HFFc6 (cell line): ENCODE measurements around the gene SRRT. TPM values are rescaled to one million over a fixed set of nuclear protein-coding genes. Genes with fewer than 3 reads are reported as not detected.
"Not testable (repeated sequence)": the region's sequence is repeated elsewhere in the genome, so short reads cannot be mapped to it uniquely, and the experiment has no call there.

Experiments used
- DNase-seq: peaks from one replicate; pipeline ENCODE4 v3.0.0-alpha.2; 2018
- H3K27ac Mint-ChIP-seq: 2 replicates; pipeline ENCODE4 v1.8.0; 2020; ENCODE audit warnings: mild to moderate bottlenecking, mixed read lengths
- H3K27me3 Mint-ChIP-seq: 2 replicates; pipeline ENCODE4 v1.8.0; 2021; ENCODE audit warnings: mild to moderate bottlenecking, moderate library complexity, mixed read lengths; ENCODE audit not compliant: insufficient read depth
- H3K36me3 Mint-ChIP-seq: 2 replicates; pipeline ENCODE4 v1.8.0; 2021; ENCODE audit warnings: low read depth, mixed read lengths
- H3K4me1 Mint-ChIP-seq: 2 replicates; pipeline ENCODE4 v1.8.0; 2020; ENCODE audit warnings: low read depth, mixed read lengths
- H3K4me3 Mint-ChIP-seq: 2 replicates; pipeline ENCODE4 v1.8.0; 2020; ENCODE audit warnings: mild to moderate bottlenecking, moderate library complexity, mixed read lengths
- H3K9me3 Mint-ChIP-seq: 2 replicates; pipeline ENCODE4 v1.8.0; 2020; ENCODE audit warnings: mild to moderate bottlenecking, mixed read lengths
- total RNA-seq, 6 experiments: library from RNA; stranded (reverse); fragmentation: NEBNext Ultra II Directional; extraction: Animal tissue kit (Norgen Biotek cat#: 25700); gene quantifications; 2 replicates in 1 of 6; 3 replicates in 5 of 6; pipeline ENCODE4 v1.2.3, GENCODE V29; 2021
- TF ChIP-seq, protein P1 (sequence below): fragments of 200-600 bp; sonication (generic); IDR thresholded peaks from 2 replicates; pipeline ENCODE4 v1.5.0; 2021; ENCODE audit warnings: antibody characterized with exemption, mild to moderate bottlenecking

Gene SRRT
- total RNA-seq, 6 experiments from 2014 or later: 111 to 154 (median 133) TPM

DNA sequence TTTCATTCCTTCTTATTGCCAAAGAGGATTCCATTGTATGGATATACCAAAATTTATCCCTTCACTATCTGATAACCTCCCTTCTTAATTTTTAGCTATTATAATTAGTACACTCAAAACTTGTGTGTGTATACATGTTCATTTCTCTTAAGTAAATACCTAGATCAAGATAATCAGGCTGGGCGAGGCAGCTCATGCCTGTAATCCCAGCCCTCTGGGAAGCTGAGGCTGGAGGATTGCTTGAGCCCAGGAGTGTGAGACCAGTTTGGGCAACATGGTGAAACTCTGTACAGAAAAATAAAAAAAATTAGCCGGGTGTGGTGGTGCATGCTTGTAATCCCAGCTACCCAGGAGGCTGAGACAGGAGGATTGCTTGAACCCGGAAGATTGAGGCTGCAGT is 36.6 kb downstream of the SRRT start:
- TF ChIP-seq, protein P1, sequence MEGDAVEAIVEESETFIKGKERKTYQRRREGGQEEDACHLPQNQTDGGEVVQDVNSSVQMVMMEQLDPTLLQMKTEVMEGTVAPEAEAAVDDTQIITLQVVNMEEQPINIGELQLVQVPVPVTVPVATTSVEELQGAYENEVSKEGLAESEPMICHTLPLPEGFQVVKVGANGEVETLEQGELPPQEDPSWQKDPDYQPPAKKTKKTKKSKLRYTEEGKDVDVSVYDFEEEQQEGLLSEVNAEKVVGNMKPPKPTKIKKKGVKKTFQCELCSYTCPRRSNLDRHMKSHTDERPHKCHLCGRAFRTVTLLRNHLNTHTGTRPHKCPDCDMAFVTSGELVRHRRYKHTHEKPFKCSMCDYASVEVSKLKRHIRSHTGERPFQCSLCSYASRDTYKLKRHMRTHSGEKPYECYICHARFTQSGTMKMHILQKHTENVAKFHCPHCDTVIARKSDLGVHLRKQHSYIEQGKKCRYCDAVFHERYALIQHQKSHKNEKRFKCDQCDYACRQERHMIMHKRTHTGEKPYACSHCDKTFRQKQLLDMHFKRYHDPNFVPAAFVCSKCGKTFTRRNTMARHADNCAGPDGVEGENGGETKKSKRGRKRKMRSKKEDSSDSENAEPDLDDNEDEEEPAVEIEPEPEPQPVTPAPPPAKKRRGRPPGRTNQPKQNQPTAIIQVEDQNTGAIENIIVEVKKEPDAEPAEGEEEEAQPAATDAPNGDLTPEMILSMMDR: no peak
- peaks cover 6% of the 10 kb centered on the region for H3K36me3 Mint-ChIP-seq
- DNase-seq: no peak
- peaks cover 8% of the 10 kb centered on the region; the same call in 1 of the 2 replicates for H3K9me3 Mint-ChIP-seq
- H3K27me3 Mint-ChIP-seq: peaks cover 20% of the 10 kb centered on the region
- no peak overlapping the region for H3K4me3 Mint-ChIP-seq
- H3K27ac Mint-ChIP-seq: no peak overlapping the region
- peaks cover 3% of the 10 kb centered on the region; the same call in 1 of the 2 replicates for H3K4me1 Mint-ChIP-seq

DNA sequence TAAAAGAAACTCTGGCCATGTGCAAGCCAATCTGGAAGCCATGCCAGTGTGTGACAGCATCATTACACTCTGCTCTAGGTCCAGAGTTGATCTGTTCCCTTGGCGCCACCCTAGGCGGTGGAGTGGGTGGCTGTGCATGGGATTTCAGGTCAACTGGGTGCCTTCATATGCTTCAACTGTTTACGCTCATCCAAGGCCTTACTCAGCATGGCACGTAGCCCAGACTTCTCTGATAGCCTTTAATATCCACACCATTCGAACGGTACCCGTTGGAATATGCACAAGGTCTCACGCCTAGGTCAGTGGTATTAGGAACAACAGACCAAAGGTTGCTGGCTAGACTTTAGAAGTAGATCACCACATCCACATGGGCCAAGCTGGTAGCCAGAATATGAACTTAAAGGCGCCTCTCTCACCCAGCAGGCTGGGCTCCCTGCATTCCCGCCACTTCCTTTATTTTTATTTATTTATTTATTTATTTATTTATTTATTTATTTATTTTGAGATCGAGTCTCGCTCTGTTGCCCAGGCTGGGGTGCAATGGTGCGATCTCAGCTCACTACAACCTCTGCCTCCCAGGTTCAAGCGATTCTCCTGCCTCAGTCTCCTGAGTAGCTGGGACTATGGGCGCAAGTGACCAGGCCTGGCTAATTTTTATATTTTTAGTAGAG is 39.4 kb downstream of the SRRT start:
- H3K9me3 Mint-ChIP-seq: no peaks in the 10 kb centered on the region
- H3K4me1 Mint-ChIP-seq: peaks cover 6% of the 10 kb centered on the region; the same call in 1 of the 2 replicates
- H3K36me3 Mint-ChIP-seq: no peaks in the 10 kb centered on the region
- peaks cover 14% of the 10 kb centered on the region; the same call in 1 of the 2 replicates for H3K27me3 Mint-ChIP-seq
- TF ChIP-seq, protein P1: no peak
- H3K27ac Mint-ChIP-seq: no peak overlapping the region
- no peak for DNase-seq
- H3K4me3 Mint-ChIP-seq: no peak overlapping the region

DNA sequence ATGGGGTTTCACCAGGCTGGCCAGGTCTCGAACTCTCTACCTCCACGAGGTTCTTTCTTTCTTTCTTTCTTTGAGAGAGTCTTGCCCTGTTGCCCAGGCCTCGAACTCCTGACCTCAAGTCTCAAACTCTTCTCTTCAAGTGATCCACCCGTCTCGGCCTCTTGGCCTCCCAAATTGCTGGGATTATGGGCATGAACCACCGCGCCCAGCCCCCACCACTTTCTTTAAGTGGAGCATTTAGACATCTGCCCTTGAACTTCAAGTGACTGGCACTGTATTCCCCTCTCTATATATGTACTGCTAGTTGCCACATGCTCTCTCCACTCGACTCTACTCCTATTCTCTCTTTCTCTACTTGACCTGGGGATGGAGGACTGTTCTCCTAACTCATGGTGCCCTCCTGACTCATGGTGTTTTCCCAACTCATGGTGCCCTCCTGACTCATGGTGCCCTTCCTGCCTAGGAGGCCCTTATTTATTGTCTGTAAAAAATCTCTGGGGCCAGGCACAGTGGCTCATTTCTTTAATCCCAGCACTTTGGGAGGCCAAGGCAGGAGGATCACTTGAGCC is 40.1 kb downstream of the SRRT start:
- no peak for DNase-seq
- TF ChIP-seq, protein P1: no peak
- H3K9me3 Mint-ChIP-seq: no peaks in the 10 kb centered on the region
- H3K36me3 Mint-ChIP-seq: no peaks in the 10 kb centered on the region
- H3K27me3 Mint-ChIP-seq: peaks cover 17% of the 10 kb centered on the region
- no peak overlapping the region for H3K4me3 Mint-ChIP-seq
- H3K27ac Mint-ChIP-seq: no peak overlapping the region
- peaks cover 6% of the 10 kb centered on the region; the same call in 1 of the 2 replicates for H3K4me1 Mint-ChIP-seq

DNA sequence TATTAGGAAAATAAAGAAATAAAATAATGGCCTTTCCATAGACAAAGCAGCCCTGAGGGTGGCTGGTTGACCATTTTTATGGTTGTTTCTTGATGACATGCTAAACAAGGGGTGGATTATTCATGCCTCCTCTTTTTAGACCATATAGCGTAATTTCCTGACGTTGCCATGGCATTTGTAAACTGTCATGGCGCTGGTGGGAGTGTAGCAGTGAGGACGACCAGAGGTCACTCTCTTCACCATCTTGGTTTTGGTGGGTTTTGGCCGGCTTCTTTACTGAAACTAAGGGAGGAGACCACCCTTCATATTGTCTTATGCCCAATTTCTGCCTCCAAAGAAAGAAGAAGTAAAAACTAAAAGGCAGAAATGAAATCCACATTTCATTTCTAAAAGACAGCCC is 44.4 kb downstream of the SRRT start:
- H3K4me1 Mint-ChIP-seq, H3K36me3 Mint-ChIP-seq, H3K9me3 Mint-ChIP-seq, H3K4me3 Mint-ChIP-seq, DNase-seq, H3K27ac Mint-ChIP-seq: not testable (repeated sequence)
- H3K27me3 Mint-ChIP-seq: peaks cover 18% of the 10 kb centered on the region

DNA sequence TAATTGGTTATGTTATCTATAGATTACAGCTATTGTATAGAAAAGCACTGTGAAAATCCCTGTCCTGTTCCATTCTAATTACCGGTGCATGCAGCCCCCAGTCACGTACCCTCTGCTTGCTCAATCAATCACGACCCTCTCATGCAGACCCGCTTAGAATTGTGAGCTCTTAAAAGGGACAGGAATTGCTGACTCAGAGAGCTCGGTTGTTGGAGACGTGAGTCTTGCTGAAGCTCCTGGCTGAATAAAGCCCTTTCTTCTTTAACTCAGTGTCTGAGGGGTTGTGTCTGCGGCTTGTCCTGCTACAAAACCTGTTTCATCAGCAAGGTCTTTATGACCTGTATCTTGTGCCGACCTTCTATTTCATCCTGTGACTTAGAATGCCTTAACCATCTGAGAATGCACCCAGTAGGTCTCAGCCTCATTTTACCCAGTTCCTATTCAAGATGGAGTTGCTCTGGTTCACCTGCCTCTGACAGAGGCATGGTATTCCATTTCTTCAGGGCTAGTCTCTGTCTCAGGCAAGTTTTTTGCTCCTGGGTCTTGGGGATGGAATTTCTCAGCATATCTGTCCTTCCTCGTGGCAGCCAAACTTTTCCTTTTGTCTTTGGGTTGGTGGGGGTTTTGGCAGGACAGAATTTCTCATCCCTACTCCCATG is 45.0 kb downstream of the SRRT start:
- peaks cover 18% of the 10 kb centered on the region for H3K27me3 Mint-ChIP-seq
- not testable (repeated sequence) for H3K4me1 Mint-ChIP-seq, DNase-seq, H3K9me3 Mint-ChIP-seq, H3K4me3 Mint-ChIP-seq, H3K36me3 Mint-ChIP-seq, H3K27ac Mint-ChIP-seq

DNA sequence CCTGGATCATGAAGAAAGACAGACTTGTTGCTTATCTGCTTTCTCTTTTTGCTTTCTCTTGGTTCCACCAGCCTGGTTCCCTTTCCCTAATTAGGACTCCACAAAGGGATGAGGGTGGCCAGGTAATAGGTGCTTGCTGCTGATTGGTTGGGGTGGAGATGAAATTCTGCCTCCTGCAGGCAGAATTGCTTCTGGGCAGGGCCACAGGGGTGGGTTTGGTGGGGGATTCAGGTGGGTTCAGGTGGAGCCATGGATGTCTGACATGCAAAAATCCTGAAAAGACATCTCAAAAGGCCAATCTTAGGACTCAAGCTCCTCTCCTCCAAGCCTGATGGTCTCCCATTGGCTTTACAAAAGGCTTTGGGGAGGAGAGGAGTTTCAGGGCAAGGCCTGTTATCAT is 46.1 kb downstream of the SRRT start:
- Mint-ChIP-seq H3K4me1 (peaks cover 6% of the 10 kb centered on the region; the same call in 1 of the 2 replicates), H3K27ac (no peak overlapping the region), H3K27me3 (peaks cover 18% of the 10 kb centered on the region), H3K9me3 (no peaks in the 10 kb centered on the region), H3K4me3 (no peak overlapping the region), H3K36me3 (no peaks in the 10 kb centered on the region)
- TF ChIP-seq, protein P1: no peak
- DNase-seq: no peak

DNA sequence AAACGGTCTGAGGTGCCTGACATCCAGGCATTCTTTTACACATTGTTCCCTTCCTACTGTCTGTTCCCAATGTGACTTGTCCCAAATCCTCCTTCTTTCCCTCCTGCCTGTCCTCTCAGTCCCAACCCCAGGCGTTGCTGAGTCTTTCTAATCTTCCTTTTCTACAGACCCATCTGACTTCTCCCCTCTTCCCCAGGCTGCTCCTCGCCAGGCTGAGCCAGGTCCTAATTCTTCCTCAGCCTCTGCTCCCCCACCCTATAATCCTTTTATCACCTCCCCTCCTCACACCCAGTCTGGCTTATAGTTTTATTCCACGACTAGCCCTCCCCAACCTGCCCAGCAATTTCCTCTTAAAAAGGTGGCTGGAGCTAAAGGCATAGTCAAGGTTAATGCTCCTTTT is 48.7 kb downstream of the SRRT start:
- not testable (repeated sequence) for H3K4me1 Mint-ChIP-seq, H3K4me3 Mint-ChIP-seq, H3K27ac Mint-ChIP-seq

More for the DNA sequence above, 48.7 kb downstream of the SRRT start:
- not testable (repeated sequence) for DNase-seq, H3K9me3 Mint-ChIP-seq, H3K36me3 Mint-ChIP-seq
- peaks cover 15% of the 10 kb centered on the region for H3K27me3 Mint-ChIP-seq
